GM21825 (cell line): ENCODE results near the gene OR10V1.
A peak's percentile ranks its signal among the peaks of the same experiment; 100 is the strongest.
"Not testable (repeated sequence)": the region's sequence is repeated elsewhere in the genome, so short reads cannot be mapped to it uniquely, and the experiment has no call there.

Experiments
- ATAC-seq: cut with Tn5 transposase; IDR thresholded peaks from one replicate; pipeline ENCODE4 v1.9.1; 2021; ENCODE audit warnings: mild to moderate bottlenecking, moderate library complexity; ENCODE audit not compliant: unreplicated experiment

OR10V1 gene

GRCh38 chr11:59710136-59710847 is 3.4 kb downstream of the OR10V1 start:
- ATAC-seq = no peak

- ATAC-seq = no peak
Measured at GRCh38 chr11:59708537-59708936, 5.1 kb downstream of the OR10V1 start.

DNA sequence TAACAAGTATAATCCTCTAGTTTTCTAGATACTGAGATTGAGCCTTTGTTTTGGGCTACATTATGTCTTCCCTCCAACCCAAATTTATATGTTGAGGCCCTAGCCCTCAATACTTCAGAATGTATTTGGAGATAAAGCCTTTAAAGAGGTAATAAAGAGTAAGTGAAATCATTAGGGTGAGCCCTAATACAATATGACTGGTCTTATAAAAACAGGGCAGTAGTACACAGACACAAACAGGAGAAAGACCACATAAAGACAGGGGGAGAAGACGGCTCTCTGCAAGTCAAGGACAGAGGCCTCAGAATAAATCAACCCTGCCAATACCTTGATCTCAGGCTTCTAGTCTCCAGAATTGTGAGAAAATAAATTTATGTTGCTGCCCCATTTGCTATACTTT is 6.3 kb downstream of the OR10V1 start:
- ATAC-seq = no peak

- no peak for ATAC-seq
Measured at GRCh38 chr11:59706518-59707285, 6.9 kb downstream of the OR10V1 start.

DNA sequence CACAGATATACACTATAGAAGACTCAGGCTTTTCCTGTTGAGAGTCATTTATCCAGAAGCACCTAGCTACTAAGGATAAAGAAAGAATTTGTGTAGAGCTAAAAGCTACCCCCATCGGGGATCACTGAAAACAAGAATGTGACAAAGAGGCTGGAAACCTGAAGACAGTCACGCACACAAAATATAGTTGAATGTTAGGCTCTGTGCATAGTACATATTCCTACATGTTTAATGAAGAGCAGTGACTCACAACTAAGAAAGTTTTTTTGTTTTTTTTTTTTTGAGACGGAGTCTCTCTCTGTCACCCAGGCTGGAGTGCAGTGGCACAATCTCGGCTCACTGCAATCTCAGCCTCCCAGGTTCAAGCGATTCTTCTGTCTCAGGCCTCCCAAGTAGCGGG is 8.4 kb downstream of the OR10V1 start:
- no peak for ATAC-seq

GRCh38 chr11:59703515-59703914 is 10.1 kb downstream of the OR10V1 start:
- not testable (repeated sequence) for ATAC-seq

DNA sequence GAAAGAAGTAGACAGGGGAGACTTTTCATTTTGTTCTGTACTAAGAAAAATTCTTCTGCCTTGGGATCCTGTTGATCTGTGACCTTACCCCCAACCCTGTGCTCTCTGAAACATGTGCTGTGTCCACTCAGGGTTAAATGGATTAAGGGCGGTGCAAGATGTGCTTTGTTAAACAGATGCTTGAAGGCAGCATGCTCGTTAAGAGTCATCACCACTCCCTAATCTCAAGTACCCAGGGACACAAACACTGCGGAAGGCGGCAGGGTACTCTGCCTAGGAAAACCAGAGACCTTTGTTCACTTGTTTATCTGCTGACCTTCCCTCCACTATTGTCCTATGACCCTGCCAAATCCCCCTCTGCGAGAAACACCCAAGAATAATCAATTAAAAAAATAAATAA is 13.5 kb downstream of the OR10V1 start:
- ATAC-seq = not testable (repeated sequence)

- no peak for ATAC-seq
Measured at GRCh38 chr11:59698506-59698905, 15.1 kb downstream of the OR10V1 start.

GRCh38 chr11:59692915-59693314 is 20.7 kb downstream of the OR10V1 start:
- no peak for ATAC-seq

DNA sequence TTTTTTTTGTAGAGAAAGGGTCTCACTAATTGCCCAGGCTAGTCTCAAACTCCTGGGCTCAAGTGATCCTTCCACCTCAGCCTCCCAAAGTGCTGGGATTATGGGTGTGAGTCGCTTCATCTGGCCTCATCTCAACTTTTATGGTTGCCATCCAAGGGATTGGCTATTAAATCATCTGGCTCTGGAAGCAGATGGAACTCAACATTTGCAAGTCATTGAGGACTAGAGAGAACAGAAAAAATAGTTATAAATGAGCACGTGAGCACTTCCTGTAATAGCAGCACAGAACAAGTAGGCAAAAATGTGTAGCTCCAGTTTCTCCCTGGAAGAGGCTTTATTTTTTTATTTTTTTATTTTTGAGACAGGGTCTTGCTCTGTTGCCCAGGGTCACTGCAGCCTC is 22.5 kb downstream of the OR10V1 start:
- ATAC-seq = no peak

GRCh38 chr11:59689015-59689414 is 24.6 kb downstream of the OR10V1 start:
- ATAC-seq = no peak

DNA sequence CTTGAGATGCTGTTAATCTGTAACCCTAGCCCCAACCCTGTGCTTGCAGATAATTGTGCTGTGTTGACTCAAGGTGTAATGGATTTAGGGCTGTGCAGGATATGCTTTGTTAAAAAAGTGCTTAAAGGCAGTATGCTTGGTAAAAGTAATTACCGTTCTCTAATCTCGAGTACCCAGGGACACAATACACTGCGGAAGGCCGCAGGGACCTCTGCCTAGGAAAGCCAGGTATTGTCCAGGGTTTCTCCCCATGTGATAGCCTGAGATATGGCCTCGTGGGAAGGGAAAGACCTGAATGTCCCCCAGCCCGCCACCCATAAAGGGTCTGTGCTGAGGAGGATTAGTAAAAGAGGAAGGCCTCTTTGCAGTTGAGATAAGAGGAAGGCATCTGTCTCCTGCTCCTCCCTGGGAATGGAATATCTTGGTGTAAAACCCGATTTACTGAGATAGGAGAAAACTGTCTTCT is 32.4 kb downstream of the OR10V1 start:
- ATAC-seq = not testable (repeated sequence)

DNA sequence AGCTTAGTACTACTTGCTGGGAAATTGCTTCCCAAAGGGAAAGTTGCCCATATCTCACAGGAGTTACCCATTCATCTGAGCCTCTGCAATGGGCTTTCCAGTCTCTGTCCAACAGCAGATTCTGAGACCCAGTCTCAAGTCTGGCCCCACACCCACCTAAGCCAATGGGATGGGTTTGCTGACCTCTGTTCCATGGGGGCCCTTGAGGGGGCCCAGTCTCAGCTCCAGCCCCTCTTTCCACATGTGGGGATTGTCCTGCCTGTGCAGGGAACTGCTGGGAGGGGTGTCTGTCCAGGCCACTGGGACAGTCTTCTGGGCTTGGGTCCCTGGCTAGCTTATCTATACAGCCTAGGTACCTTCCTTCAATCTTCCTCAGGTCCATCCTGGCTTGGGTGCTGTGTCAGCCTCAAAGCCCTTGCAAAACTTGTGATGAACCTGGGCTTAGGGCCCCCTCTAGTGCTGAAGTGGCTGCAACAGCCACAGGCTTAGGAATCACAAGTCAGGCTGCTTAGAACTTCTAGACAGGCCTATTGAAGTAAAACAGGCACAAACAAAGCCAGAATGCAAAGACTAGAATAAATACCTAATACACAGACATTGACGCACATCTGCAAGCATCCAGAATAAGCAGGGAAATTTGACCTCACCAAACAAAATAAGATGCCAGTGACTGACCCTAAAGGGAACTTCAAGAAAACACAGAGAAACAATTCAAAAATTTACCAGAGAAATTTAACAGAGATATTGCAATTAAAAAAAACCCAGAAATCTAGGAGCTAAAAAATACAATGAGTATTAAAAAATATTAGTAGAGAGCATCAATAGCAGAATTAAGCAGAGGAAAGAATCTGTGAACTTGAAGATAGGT is 33.1 kb downstream of the OR10V1 start:
- peak; percentile 90 for ATAC-seq

GRCh38 chr11:59679347-59679746 is 34.3 kb downstream of the OR10V1 start:
- no peak for ATAC-seq

- ATAC-seq = no peak
Measured at GRCh38 chr11:59678813-59679165, 34.9 kb downstream of the OR10V1 start.

DNA sequence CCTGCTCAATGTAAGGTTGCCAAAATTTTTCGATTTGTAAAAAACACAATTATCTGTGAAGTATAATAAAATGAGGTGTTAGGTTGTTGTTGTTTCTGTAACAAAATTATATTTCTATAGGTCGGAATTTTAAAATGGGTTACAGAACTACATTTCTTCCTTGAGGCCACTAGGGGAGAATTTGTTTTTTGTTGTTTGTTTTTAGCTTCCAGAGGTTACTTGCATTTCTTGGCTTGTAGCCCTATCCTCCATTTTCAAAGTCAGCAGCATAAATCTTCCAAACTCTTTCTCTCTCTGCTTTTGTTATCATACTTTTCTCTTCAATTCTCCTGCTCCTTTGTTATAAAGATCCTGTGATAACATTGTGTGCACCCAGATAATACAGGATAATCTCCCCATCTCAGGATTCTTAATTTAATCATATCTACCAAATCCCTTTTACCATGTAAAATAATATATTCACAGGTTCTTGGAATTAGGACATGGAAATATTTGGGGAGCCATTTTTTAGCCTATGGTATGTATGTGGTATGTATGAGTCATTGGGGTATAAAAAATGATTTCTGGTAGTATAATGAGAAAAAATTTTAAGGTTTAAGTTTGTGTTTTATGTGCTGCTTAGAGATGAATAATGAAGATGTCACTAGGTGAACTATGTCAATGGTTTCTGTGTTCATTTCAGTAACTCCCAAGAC is 35.4 kb downstream of the OR10V1 start:
- no peak for ATAC-seq

GRCh38 chr11:59676205-59676604 is 37.4 kb downstream of the OR10V1 start:
- no peak for ATAC-seq

GRCh38 chr11:59674291-59674690 is 39.4 kb downstream of the OR10V1 start:
- ATAC-seq = no peak

DNA sequence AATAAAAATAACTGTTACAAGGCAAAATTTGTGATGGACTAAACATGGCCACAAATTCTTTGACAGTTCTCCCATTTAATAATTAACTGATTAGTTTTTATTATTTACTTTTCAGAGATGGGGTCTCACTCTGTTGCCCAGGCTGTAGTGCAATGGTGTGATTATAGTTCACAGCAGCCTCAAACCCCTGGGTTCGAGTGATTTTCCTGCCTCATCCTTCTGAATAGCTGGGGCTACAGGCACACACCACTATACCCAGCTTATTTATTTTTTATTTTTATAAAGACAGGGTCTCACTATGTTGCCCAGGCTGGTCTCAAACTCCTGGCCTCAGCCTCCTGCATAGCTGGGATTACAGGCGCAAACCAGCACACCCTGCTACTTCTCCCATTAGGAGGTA is 40.4 kb downstream of the OR10V1 start:
- no peak for ATAC-seq

DNA sequence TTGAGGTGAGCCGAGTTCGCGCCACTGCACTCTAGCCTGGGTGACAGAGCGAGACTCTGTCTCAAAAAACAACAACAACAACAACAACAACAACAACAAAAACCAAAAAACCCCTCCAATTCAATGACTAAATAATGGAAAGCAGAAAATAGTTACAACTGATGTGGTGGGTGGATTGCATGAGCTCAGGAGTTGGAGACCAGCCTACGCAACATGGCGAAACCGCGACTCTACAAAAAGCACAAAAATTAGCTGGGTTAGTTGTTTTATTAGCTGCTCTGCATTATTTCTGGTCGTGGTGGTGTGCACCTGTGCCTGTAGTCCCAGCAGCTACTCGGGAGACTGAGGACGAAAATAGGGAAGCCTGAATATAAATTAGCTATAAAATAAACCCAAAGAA is 42.2 kb downstream of the OR10V1 start:
- no peak for ATAC-seq

GRCh38 chr11:59669611-59670009 is 44.0 kb downstream of the OR10V1 start:
- ATAC-seq = peak; percentile 4
